Chondrocyte (in vitro differentiated cells): ENCODE data around the gene KIAA1549. TPM values are rescaled to one million over a fixed set of nuclear protein-coding genes. Genes with fewer than 3 reads are reported as not detected.

Experiments used
- DNase-seq: peaks from one replicate; pipeline ENCODE4 v3.0.0; 2021; ENCODE audit warnings: mixed read lengths, low spot score
- H3K27ac Mint-ChIP-seq: one replicate; pipeline ENCODE4 v1.8.0; 2021; ENCODE audit warnings: mild to moderate bottlenecking, moderate library complexity, mixed read lengths; ENCODE audit not compliant: unreplicated experiment
- H3K27me3 Mint-ChIP-seq: 2 replicates; pipeline ENCODE4 v1.8.0; 2021; ENCODE audit warnings: low read depth, mixed read lengths
- H3K36me3 Mint-ChIP-seq: 2 replicates; pipeline ENCODE4 v1.8.0; 2021; ENCODE audit warnings: low read depth, mixed read lengths
- H3K4me1 Mint-ChIP-seq: 2 replicates; pipeline ENCODE4 v1.8.0; 2021; ENCODE audit warnings: low read depth, mild to moderate bottlenecking, mixed read lengths
- H3K4me3 Mint-ChIP-seq: one replicate; pipeline ENCODE4 v1.8.0; 2021; ENCODE audit warnings: mild to moderate bottlenecking, moderate library complexity, mixed read lengths; ENCODE audit not compliant: unreplicated experiment
- H3K9me3 Mint-ChIP-seq: 2 replicates; pipeline ENCODE4 v1.8.0; 2021; ENCODE audit warnings: low read depth, mixed read lengths
- total RNA-seq: library from RNA; stranded (reverse); gene quantifications from 3 replicates; pipeline ENCODE4 v1.2.1, GENCODE V29; 2021
- TF ChIP-seq, protein P1 (sequence below): fragments of 200-600 bp; sonication (generic); IDR thresholded peaks from 2 replicates; pipeline ENCODE4 v1.5.0; 2021; ENCODE audit warnings: antibody characterized with exemption, mild to moderate bottlenecking, moderate library complexity

The KIAA1549 gene
- total RNA-seq, 1 donor from 2014 or later: 9.2 TPM

DNA sequence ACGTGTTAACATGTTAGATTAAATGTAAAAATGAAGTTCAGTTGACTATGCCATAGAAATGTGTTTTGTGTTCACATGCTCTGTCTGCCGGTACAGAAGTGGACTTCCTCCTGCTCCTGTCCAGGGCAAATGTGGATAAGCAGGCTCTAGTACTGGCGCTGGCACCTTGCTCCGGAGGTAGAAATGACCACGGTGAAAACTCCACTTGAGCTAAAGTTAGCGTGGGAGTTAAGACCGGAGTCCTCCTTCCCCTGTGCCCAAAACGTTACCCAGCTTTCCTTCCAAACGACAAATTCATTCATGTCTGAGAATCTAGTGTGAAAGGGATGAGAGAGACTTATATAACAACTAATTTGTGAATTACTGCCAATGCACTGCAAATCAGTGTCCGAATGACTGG lies 148.2 kb downstream of the KIAA1549 start:
- TF ChIP-seq, protein P1, sequence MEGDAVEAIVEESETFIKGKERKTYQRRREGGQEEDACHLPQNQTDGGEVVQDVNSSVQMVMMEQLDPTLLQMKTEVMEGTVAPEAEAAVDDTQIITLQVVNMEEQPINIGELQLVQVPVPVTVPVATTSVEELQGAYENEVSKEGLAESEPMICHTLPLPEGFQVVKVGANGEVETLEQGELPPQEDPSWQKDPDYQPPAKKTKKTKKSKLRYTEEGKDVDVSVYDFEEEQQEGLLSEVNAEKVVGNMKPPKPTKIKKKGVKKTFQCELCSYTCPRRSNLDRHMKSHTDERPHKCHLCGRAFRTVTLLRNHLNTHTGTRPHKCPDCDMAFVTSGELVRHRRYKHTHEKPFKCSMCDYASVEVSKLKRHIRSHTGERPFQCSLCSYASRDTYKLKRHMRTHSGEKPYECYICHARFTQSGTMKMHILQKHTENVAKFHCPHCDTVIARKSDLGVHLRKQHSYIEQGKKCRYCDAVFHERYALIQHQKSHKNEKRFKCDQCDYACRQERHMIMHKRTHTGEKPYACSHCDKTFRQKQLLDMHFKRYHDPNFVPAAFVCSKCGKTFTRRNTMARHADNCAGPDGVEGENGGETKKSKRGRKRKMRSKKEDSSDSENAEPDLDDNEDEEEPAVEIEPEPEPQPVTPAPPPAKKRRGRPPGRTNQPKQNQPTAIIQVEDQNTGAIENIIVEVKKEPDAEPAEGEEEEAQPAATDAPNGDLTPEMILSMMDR: no peak
- Mint-ChIP-seq H3K27me3 (no peaks in the 10 kb centered on the region), H3K4me1 (peaks cover 7% of the 10 kb centered on the region), H3K9me3 (no peaks in the 10 kb centered on the region), H3K4me3 (no peak overlapping the region), H3K36me3 (peaks cover 6% of the 10 kb centered on the region), H3K27ac (no peak overlapping the region)
- DNase-seq: no peak

DNA sequence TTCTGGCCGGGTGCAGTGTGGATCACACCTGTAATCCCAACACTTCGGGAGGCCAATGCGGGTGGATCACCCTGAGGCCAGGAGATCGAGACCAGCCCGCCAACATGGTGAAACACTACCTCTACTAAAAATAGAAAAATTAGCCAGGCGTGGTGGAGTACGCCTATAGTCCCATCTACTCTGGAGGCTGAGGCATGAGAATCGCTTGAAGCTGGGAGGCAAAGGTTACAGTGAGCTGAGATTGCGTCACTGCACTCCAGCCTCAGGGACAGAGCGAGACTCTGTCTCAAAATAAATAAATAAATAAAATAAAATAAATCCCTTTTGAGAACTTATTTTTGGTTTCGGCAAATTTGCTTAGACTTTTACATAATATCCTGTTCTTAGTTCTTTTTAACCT lies 151.9 kb downstream of the KIAA1549 start:
- TF ChIP-seq, protein P1: no peak

DNA sequence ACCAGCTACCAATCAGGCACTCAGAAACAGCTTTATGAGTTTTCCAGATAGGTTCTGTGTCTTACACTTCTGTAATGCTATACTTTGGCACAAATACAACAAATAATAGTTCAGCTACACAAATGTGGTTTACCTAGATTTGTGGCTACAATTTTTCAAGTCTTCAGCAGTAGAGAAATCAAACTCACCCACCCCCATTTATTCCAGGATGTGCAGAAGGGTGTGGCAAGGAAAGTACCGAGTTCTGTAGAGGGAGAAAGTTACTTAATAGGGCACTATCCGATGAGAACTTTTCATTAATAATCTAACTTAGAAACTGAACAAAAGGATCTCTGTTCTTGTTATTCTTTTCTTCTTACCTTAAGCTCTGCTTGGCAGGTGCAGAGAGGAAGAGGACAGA lies 152.9 kb downstream of the KIAA1549 start:
- no peak overlapping the region for H3K4me3 Mint-ChIP-seq

More for the DNA sequence above, 151.9 kb downstream of the KIAA1549 start:
- H3K27me3 Mint-ChIP-seq: no peaks in the 10 kb centered on the region
- peaks cover 5% of the 10 kb centered on the region for H3K36me3 Mint-ChIP-seq
- H3K4me1 Mint-ChIP-seq: no peaks in the 10 kb centered on the region
- no peak overlapping the region for H3K27ac Mint-ChIP-seq
- peaks cover 9% of the 10 kb centered on the region for H3K9me3 Mint-ChIP-seq
- DNase-seq: no peak
- H3K4me3 Mint-ChIP-seq: no peak overlapping the region

DNA sequence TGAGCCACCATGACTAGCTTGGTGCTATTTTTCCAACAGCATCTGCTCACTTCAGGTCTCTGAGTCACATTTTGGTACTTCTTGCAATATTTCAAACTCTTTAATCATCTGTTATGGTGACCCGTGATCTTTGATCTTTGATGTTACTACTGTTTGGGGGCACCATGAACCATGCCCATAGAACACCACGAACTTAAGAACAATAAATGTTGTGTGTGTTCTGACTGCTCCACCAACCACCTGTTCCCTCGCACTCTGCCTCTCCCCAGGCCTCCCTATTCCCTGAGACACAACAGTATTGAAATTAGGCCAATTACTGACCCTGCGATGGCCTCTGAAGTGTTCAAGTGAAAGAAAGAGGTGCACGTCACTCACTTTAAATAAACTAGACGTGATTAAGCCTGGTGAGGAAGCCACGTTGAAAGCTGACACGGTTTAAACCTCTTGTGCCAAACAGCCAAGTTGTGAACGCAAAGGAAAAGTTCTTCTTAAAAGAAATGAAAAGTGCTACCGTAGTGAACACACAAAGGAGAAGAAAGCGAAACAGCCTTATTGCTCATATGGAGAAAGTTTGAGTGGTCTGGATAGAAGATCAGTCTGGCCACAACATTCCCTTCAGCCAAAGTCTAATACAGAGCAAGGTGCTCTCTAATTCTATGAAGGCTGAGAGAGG lies 156.0 kb downstream of the KIAA1549 start:
- TF ChIP-seq, protein P1: no peak
- Mint-ChIP-seq H3K27ac (no peak overlapping the region), H3K9me3 (peaks cover 9% of the 10 kb centered on the region), H3K4me1 (no peaks in the 10 kb centered on the region), H3K4me3 (no peak overlapping the region), H3K36me3 (peaks cover 2% of the 10 kb centered on the region), H3K27me3 (no peaks in the 10 kb centered on the region)
- DNase-seq: no peak

More for the DNA sequence above, 152.9 kb downstream of the KIAA1549 start:
- H3K36me3 Mint-ChIP-seq: peaks cover 2% of the 10 kb centered on the region
- H3K9me3 Mint-ChIP-seq: peaks cover 9% of the 10 kb centered on the region
- H3K27me3 Mint-ChIP-seq: no peaks in the 10 kb centered on the region
- H3K4me1 Mint-ChIP-seq: no peaks in the 10 kb centered on the region
- no peak overlapping the region for H3K27ac Mint-ChIP-seq
- no peak for DNase-seq
- TF ChIP-seq, protein P1: no peak

DNA sequence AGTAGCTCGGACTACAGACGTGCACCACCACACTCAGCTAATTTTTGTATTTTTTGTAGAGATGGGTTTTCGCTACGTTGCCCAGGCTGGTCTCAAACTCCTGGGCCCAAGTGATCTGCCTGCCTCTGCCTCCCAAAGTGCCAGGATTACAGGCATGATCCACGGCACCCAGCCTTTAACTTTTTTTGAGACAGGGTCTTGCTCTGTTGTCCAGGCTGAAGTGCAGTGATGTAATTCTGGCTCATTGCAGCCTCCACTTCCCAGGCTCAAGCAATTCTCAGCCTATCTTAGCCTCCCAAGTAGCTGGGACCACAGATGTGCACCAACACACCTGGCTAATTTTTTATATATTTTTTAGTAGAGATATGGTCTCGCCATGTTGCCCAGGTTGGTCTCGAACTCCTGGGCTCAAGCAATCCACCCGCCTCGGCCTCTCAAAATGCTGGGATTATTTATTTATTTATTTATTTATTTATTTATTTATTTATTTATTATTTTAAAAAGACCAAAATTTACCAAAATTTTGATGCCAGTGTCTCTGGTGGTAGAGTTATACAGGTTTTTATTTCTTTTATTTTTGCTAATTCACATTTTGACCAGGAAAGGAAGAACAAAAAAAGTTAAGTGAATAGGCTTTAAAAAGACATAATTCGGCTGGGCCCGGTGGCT lies 158.2 kb downstream of the KIAA1549 start:
- TF ChIP-seq, protein P1: no peak
- H3K36me3 Mint-ChIP-seq: peaks cover 2% of the 10 kb centered on the region
- H3K27me3 Mint-ChIP-seq: no peaks in the 10 kb centered on the region
- no peak for DNase-seq
- H3K27ac Mint-ChIP-seq: no peak overlapping the region
- H3K4me1 Mint-ChIP-seq: no peaks in the 10 kb centered on the region
- H3K9me3 Mint-ChIP-seq: peaks cover 9% of the 10 kb centered on the region
- no peak overlapping the region for H3K4me3 Mint-ChIP-seq
